OCI-LY1 (cell line): ENCODE results near the gene WDR74.
A peak's percentile ranks its signal among the peaks of the same experiment; 100 is the strongest.

Experiments used
- H2AFZ ChIP-seq: fragments of 200-600 bp; sonication (generic), shearing (Covaris generic); 2 replicates; pipeline ENCODE4 v1.6.0; 2014; ENCODE audit warnings: antibody characterized with exemption, mild to moderate bottlenecking, low read length
- H3F3A ChIP-seq: fragments of 200-600 bp; sonication (generic), shearing (Covaris generic); 2 replicates; pipeline ENCODE4 v1.6.0; 2014; ENCODE audit warnings: mild to moderate bottlenecking, antibody characterized with exemption, low read length, moderate library complexity; ENCODE audit not compliant: insufficient read depth
- H3K27ac ChIP-seq: fragments of 200-600 bp; sonication (generic); 2 replicates; pipeline ENCODE4 v1.5.1; 2014; ENCODE audit warnings: low read length, mixed run types, mild to moderate bottlenecking, low read depth; ENCODE audit not compliant: poor library complexity, severe bottlenecking
- H3K27me3 ChIP-seq: fragments of 200-600 bp; sonication (generic); 2 replicates; pipeline ENCODE4 v1.6.0; 2014; ENCODE audit warnings: antibody characterized with exemption, mild to moderate bottlenecking, low read length, moderate library complexity; ENCODE audit not compliant: insufficient read depth
- H3K36me3 ChIP-seq: fragments of 200-600 bp; sonication (generic); 2 replicates; pipeline ENCODE4 v1.6.1; 2014; ENCODE audit warnings: mild to moderate bottlenecking, antibody characterized with exemption, low read length, moderate library complexity, mixed read lengths; ENCODE audit not compliant: insufficient read depth
- H3K4me1 ChIP-seq: fragments of 200-600 bp; sonication (generic); 2 replicates; pipeline ENCODE4 v1.5.1; 2014; ENCODE audit warnings: mild to moderate bottlenecking, low read length, moderate library complexity; ENCODE audit not compliant: insufficient read depth, severe bottlenecking
- H3K4me2 ChIP-seq: fragments of 200-600 bp; sonication (generic), shearing (Covaris generic); 2 replicates; pipeline ENCODE4 v1.6.1; 2014; ENCODE audit warnings: low read length
- H3K4me3 ChIP-seq: fragments of 200-600 bp; sonication (generic); 2 replicates; pipeline ENCODE4 v1.5.1; 2014; ENCODE audit warnings: low read length, low read depth, mild to moderate bottlenecking, mixed read lengths; ENCODE audit not compliant: poor library complexity, severe bottlenecking
- H3K79me2 ChIP-seq: fragments of 200-600 bp; shearing (Covaris generic); 2 replicates; pipeline ENCODE4 v1.6.1; 2016; ENCODE audit warnings: mixed run types, low read length, mixed read lengths; ENCODE audit not compliant: insufficient read depth
- H3K9ac ChIP-seq: fragments of 200-600 bp; sonication (generic), shearing (Covaris generic); 2 replicates; pipeline ENCODE4 v1.6.1; 2014; ENCODE audit warnings: mild to moderate bottlenecking, low read length, mixed read lengths
- H3K9me2 ChIP-seq: fragments of 200-600 bp; sonication (generic), shearing (Covaris generic); 2 replicates; pipeline ENCODE4 v1.6.1; 2014; ENCODE audit warnings: low read depth, mild to moderate bottlenecking, low read length, mixed read lengths
- H3K9me3 ChIP-seq: fragments of 200-600 bp; shearing (Covaris generic); 2 replicates; pipeline ENCODE4 v1.6.1; 2014; ENCODE audit warnings: low read length, mixed read lengths
- H4K20me1 ChIP-seq: fragments of 200-600 bp; sonication (generic), shearing (Covaris generic); 2 replicates; pipeline ENCODE4 v1.6.0; 2016; ENCODE audit warnings: mild to moderate bottlenecking, low read length; ENCODE audit not compliant: insufficient read depth
- EZH2 ChIP-seq: fragments of 200-600 bp; sonication (generic), shearing (Covaris generic); IDR thresholded peaks from 2 replicates; pipeline ENCODE4 v1.8.0; 2017; ENCODE audit warnings: borderline replicate concordance, mixed run types, mild to moderate bottlenecking, antibody characterized with exemption, low read length, moderate library complexity, mixed read lengths
- TF ChIP-seq, protein P1 (sequence below): fragments of 200-600 bp; sonication (generic), shearing (Covaris generic); IDR thresholded peaks from 2 replicates; pipeline ENCODE4 v1.5.1; 2017; ENCODE audit warnings: mild to moderate bottlenecking, antibody characterized with exemption, low read length, moderate library complexity, mixed read lengths

Gene WDR74

DNA sequence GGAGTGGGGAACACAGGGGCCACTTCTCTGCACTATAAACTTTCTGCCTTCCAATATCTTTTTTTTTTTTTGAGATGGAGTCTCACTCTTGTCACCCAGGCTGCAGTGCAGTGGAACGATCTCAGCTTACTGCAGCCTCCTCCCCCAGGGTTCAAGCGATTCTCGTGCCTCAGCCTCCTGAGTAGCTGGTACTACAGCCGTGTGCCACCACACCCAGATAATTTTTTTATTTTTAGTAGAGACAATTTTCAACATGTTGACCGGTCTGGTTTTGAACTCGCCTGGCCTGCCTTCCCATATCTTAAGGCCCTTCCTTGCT lies 43.0 kb upstream of the WDR74 start:
- H3K4me1 ChIP-seq = peaks cover 34% of the 10 kb centered on the region

DNA sequence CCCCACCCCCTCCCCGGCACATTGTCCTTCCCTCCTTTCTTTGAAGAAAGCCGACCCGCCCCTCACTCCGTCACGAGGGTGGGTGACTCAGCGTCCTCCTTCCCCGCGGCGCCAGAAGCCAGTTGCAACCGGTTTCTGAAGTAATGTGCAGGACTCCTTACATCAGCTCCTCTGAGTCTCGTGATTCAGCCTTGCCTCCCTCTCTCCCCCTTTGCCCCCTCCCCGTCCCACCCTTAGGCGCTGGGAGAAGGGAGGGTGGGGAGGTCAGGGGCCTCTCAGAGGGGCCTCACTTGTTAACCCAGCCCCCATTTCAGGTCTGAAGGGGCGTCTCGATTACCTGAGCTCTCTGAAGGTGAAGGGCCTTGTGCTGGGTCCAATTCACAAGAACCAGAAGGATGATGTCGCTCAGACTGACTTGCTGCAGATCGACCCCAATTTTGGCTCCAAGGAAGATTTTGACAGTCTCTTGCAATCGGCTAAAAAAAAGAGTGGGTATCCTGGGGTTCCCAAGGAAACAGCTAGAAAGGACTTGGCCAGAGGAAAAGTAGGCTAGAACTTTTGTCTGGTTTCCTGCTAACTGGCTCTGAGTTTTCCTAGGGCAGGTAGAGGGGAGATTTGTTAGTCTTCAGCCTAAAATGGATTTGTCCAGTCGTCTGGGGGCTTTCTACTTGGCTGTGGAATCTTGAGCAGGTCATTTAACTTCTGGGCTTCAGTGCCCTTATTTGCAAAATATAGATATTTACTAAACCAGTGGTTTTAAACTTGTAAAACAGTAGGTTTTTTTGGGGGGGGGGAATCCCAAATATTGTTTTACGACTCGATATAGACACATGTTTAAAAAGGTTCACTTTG lies 42.4 kb upstream of the WDR74 start:
- Histone ChIP-seq H3K36me3 (peaks cover 81% of the 10 kb centered on the region), H3K27ac (peak overlapping the region; percentile 85), H3K27me3 (no peaks in the 10 kb centered on the region), H3K9me3 (no peaks in the 10 kb centered on the region), H3F3A (no peaks in the 10 kb centered on the region), H4K20me1 (no peaks in the 10 kb centered on the region), H3K4me2 (peak overlapping the region; percentile 93), H3K9ac (peak overlapping the region; percentile 98), H2AFZ (no peak overlapping the region), H3K79me2 (peaks cover 9% of the 10 kb centered on the region), H3K4me1 (peaks cover 34% of the 10 kb centered on the region), H3K4me3 (peak overlapping the region; percentile 72), H3K9me2 (no peaks in the 10 kb centered on the region)
- TF ChIP-seq, protein P1, sequence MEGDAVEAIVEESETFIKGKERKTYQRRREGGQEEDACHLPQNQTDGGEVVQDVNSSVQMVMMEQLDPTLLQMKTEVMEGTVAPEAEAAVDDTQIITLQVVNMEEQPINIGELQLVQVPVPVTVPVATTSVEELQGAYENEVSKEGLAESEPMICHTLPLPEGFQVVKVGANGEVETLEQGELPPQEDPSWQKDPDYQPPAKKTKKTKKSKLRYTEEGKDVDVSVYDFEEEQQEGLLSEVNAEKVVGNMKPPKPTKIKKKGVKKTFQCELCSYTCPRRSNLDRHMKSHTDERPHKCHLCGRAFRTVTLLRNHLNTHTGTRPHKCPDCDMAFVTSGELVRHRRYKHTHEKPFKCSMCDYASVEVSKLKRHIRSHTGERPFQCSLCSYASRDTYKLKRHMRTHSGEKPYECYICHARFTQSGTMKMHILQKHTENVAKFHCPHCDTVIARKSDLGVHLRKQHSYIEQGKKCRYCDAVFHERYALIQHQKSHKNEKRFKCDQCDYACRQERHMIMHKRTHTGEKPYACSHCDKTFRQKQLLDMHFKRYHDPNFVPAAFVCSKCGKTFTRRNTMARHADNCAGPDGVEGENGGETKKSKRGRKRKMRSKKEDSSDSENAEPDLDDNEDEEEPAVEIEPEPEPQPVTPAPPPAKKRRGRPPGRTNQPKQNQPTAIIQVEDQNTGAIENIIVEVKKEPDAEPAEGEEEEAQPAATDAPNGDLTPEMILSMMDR = no peak; the same call in 1 of the 2 replicates
- no peak for TF ChIP-seq EZH2

More for the DNA sequence above, 43.0 kb upstream of the WDR74 start:
- peaks cover 9% of the 10 kb centered on the region for H3K79me2 ChIP-seq
- H3K9ac ChIP-seq = peak overlapping the region; percentile 98
- H3K4me3 ChIP-seq = peak overlapping the region; percentile 72
- no peak overlapping the region for H2AFZ ChIP-seq
- H3K27me3 ChIP-seq = no peaks in the 10 kb centered on the region
- H3F3A ChIP-seq = no peaks in the 10 kb centered on the region
- peak overlapping the region; percentile 93 for H3K4me2 ChIP-seq
- peaks cover 81% of the 10 kb centered on the region for H3K36me3 ChIP-seq
- no peak for TF ChIP-seq EZH2
- TF ChIP-seq, protein P1 = no peak
- no peaks in the 10 kb centered on the region for H4K20me1 ChIP-seq
- no peaks in the 10 kb centered on the region for H3K9me2 ChIP-seq
- H3K9me3 ChIP-seq = no peaks in the 10 kb centered on the region
- peak overlapping the region; percentile 85 for H3K27ac ChIP-seq

- Histone ChIP-seq H3K27me3 (no peaks in the 10 kb centered on the region), H4K20me1 (no peaks in the 10 kb centered on the region), H3K9me3 (no peaks in the 10 kb centered on the region), H3K79me2 (peaks cover 9% of the 10 kb centered on the region), H3K4me2 (peak within 1 kb of the TSS; percentile 93), H3K9me2 (no peaks in the 10 kb centered on the region), H3K9ac (peak within 1 kb of the TSS; percentile 98), H3F3A (no peaks in the 10 kb centered on the region), H3K36me3 (peaks cover 80% of the 10 kb centered on the region), H3K27ac (peak within 1 kb of the TSS; percentile 85), H2AFZ (no peak within 1 kb of the TSS), H3K4me3 (peak within 1 kb of the TSS; percentile 72), H3K4me1 (peaks cover 34% of the 10 kb centered on the region)
- TF ChIP-seq, protein P1 = peak; percentile 74
- no peak for TF ChIP-seq EZH2
These were observed 41.6 kb upstream of the WDR74 start, which contains the start of gene SLC3A2 for GRCh38 chr11:62880803-62881578. TSS of gene SLC3A2 (plus strand) at chr11:62880896. CDS start at chr11:62881024, 128 bp downstream.
